Glomerular visceral epithelial cell (primary cell): ENCODE results near the gene ABCF2.

Experiments
- DNase-seq: peaks from one replicate; pipeline ENCODE4 v3.0.0-alpha.2; 2016; ENCODE audit errors: extremely low spot score

ABCF2 gene

GRCh38 chr7:151226875-151227782 lies at the start of gene ABCF2:
Gene ABCF2, minus strand, starts transcription at chr7:151227205. Its CDS starts 747 bp downstream, at chr7:151226458.
- DNase-seq, result peak; percentile 97

- DNase-seq, result no peak
Measured at GRCh38 chr7:151275813-151276577, 49.0 kb upstream of the ABCF2 start.

GRCh38 chr7:151274936-151275812 lies 48.2 kb upstream of the ABCF2 start:
- DNase-seq, result no peak

GRCh38 chr7:151274396-151274795 lies 47.4 kb upstream of the ABCF2 start:
- DNase-seq, result no peak

- DNase-seq, result no peak
Measured at GRCh38 chr7:151273651-151274390, 46.8 kb upstream of the ABCF2 start.

- DNase-seq, result no peak
Measured at GRCh38 chr7:151272877-151273276, 45.9 kb upstream of the ABCF2 start.

- no peak for DNase-seq
Measured at GRCh38 chr7:151272405-151272804, 45.4 kb upstream of the ABCF2 start.

GRCh38 chr7:151271699-151272355 lies 44.8 kb upstream of the ABCF2 start:
- DNase-seq, result no peak

GRCh38 chr7:151269511-151269910 lies 42.5 kb upstream of the ABCF2 start:
- no peak for DNase-seq

- no peak for DNase-seq
Measured at GRCh38 chr7:151265351-151265931, 38.4 kb upstream of the ABCF2 start.

GRCh38 chr7:151264615-151265014 lies 37.6 kb upstream of the ABCF2 start:
- DNase-seq, result no peak

- no peak for DNase-seq
Measured at GRCh38 chr7:151261529-151261928, 34.5 kb upstream of the ABCF2 start.

- no peak for DNase-seq
Measured at GRCh38 chr7:151260883-151261282, 33.9 kb upstream of the ABCF2 start.

GRCh38 chr7:151260471-151260870 lies 33.5 kb upstream of the ABCF2 start:
- DNase-seq, result no peak

GRCh38 chr7:151257990-151258389 lies 31.0 kb upstream of the ABCF2 start:
- DNase-seq, result no peak

- no peak for DNase-seq
Measured at GRCh38 chr7:151256410-151257045, 29.5 kb upstream of the ABCF2 start.

GRCh38 chr7:151255390-151255789 lies 28.4 kb upstream of the ABCF2 start:
- no peak for DNase-seq

GRCh38 chr7:151254851-151255250 lies 27.8 kb upstream of the ABCF2 start:
- no peak for DNase-seq

- no peak for DNase-seq
Measured at GRCh38 chr7:151254316-151254715, 27.3 kb upstream of the ABCF2 start.
